Measurements from ENCODE around the gene AVPR1A.

GRCh38 chr12:63132201-63132600 is 18.8 kb downstream of the AVPR1A start:
- no peak for TF ChIP-seq CTCF (conservative IDR thresholded peaks at IDR 0.05; ENCODE audit: low read length)
- TF ChIP-seq EZH2phosphoT487 (IDR thresholded peaks at IDR 0.05; ENCODE audit: borderline replicate concordance, low read depth, low read length): no peak

Data from OCI-LY7 (cell line).